OCI-LY1 (cell line): Measurements from ENCODE around the gene AGK.
"Not testable (repeated sequence)": the region's sequence is repeated elsewhere in the genome, so short reads cannot be mapped to it uniquely, and the experiment has no call there.

Experiments
- CTCF ChIP-seq: fragments of 200-600 bp; sonication (generic), shearing (Covaris generic); IDR thresholded peaks from 2 replicates; pipeline ENCODE4 v1.5.1; 2017; ENCODE audit warnings: mild to moderate bottlenecking, antibody characterized with exemption, low read length, moderate library complexity, mixed read lengths
- EZH2 ChIP-seq: fragments of 200-600 bp; sonication (generic), shearing (Covaris generic); IDR thresholded peaks from 2 replicates; pipeline ENCODE4 v1.8.0; 2017; ENCODE audit warnings: borderline replicate concordance, mixed run types, mild to moderate bottlenecking, antibody characterized with exemption, low read length, moderate library complexity, mixed read lengths

GRCh38 chr7:141689072-141689825 is 138.0 kb downstream of the AGK start:
- TF ChIP-seq EZH2, CTCF: not testable (repeated sequence)
